H1 (cell line): ENCODE data around the gene HTD2. TPM values are rescaled to one million over a fixed set of nuclear protein-coding genes. Genes with fewer than 3 reads are reported as not detected.

ENCODE experiments used
- USF2 ChIP-seq: IDR thresholded peaks from 2 replicates; pipeline ENCODE4 v1.6.1; 2011; ENCODE audit warnings: low read length, improper control_type of control experiment
- polyA plus RNA-seq, 7 experiments: library from polyadenylated mRNA; depleted of rRNA in 3 of 7; stranded (reverse) in 5 of 7; unstranded in 2 of 7; fragments of >200 nt in 5 of 7; fragments of 200-250 nt in 2 of 7; gene quantifications; 1 replicate in 5 of 7; 2 replicates in 1 of 7; 4 replicates in 1 of 7; pipeline versions ENCODE4 v1.2.1 to v1.2.3, GENCODE V29; 2011 to 2013; ENCODE audit warnings: missing spikeins in 2 of 7, mixed read lengths in 2 of 7
- total RNA-seq: library from RNA; stranded (reverse); fragmentation: NEBNext Ultra II Directional; extraction: Animal tissue kit (Norgen Biotek cat#: 25700); gene quantifications from 2 replicates; pipeline ENCODE4 v1.2.1, GENCODE V29; 2021

The HTD2 gene
- total and polyA plus RNA-seq, 2 of the 8 experiments (the other 6 are each of a cell fraction or from before 2014, with no cell fraction given): 8.8 to 10.8 TPM

GRCh38 chr3:58322793-58323192 lies 16.5 kb downstream of the HTD2 start (continued):
- TF ChIP-seq USF2: no peak
